IPS DF 6.9 (cell line): ENCODE measurements around the gene DBP.
A peak's percentile ranks its signal among the peaks of the same experiment; 100 is the strongest.

Source experiments
- DNase-seq: peaks from one replicate; pipeline ENCODE4 v3.0.0-alpha.2; 2013; ENCODE audit warnings: low read depth, low spot score
- H3K27ac ChIP-seq: one replicate; pipeline ENCODE4 v1.5.1; 2013; ENCODE audit warnings: low read length, control low read depth
- H3K27me3 ChIP-seq: 2 replicates; pipeline ENCODE4 v1.6.1; 2013; ENCODE audit warnings: mild to moderate bottlenecking, low read length; ENCODE audit not compliant: control insufficient read depth, insufficient read depth
- H3K36me3 ChIP-seq: 2 replicates; pipeline ENCODE4 v1.6.1; 2013; ENCODE audit warnings: low read length; ENCODE audit not compliant: control insufficient read depth, insufficient read depth
- H3K4me1 ChIP-seq: 2 replicates; pipeline ENCODE4 v1.6.1; 2013; ENCODE audit warnings: low read length; ENCODE audit not compliant: control insufficient read depth, insufficient read depth
- H3K4me3 ChIP-seq: 2 replicates; pipeline ENCODE4 v1.5.1; 2013; ENCODE audit warnings: mild to moderate bottlenecking, low read length
- H3K9me3 ChIP-seq: 2 replicates; pipeline ENCODE4 v1.6.1; 2013; ENCODE audit warnings: low read length, inconsistent platforms; ENCODE audit not compliant: control insufficient read depth, insufficient read depth
- WGBS: extraction: QIAGEN DNeasy Blood & Tissue Kit; methylation state at CpG from one replicate; pipeline ENCODE4 v1.1.7; 2013; ENCODE audit warnings: mixed read lengths, missing lambda C conversion rate; ENCODE audit not compliant: insufficient read length, insufficient coverage; 5-methylcytosine and 5-hydroxymethylcytosine counted together

The DBP gene

GRCh38 chr19:48642862-48643261 is 5.7 kb upstream of the DBP start:
- no CpG with 5 or more reads among the region's 5 CpGs for whole genome bisulfite sequencing
- H3K27ac ChIP-seq: no peak overlapping the region
- H3K4me1 ChIP-seq: peaks cover 10% of the 10 kb centered on the region; the same call in 1 of the 2 replicates
- no peaks in the 10 kb centered on the region for H3K36me3 ChIP-seq
- no peaks in the 10 kb centered on the region for H3K27me3 ChIP-seq
- no peaks in the 10 kb centered on the region for H3K9me3 ChIP-seq
- DNase-seq: no peak
- H3K4me3 ChIP-seq: no peak overlapping the region

GRCh38 chr19:48641850-48642249 is 4.7 kb upstream of the DBP start:
- DNase-seq: no peak
- no peak overlapping the region for H3K4me3 ChIP-seq
- H3K36me3 ChIP-seq: no peaks in the 10 kb centered on the region
- no CpG with 5 or more reads among the region's 2 CpGs for WGBS
- no peak overlapping the region for H3K27ac ChIP-seq
- peaks cover 10% of the 10 kb centered on the region; the same call in 1 of the 2 replicates for H3K4me1 ChIP-seq
- H3K9me3 ChIP-seq: no peaks in the 10 kb centered on the region
- H3K27me3 ChIP-seq: no peaks in the 10 kb centered on the region

- H3K4me3 ChIP-seq: no peak overlapping the region
- no peaks in the 10 kb centered on the region for H3K9me3 ChIP-seq
- WGBS: no CpG with 5 or more reads among the region's 33 CpGs
- no peaks in the 10 kb centered on the region for H3K36me3 ChIP-seq
- no peaks in the 10 kb centered on the region; the same call in 1 of the 2 replicates for H3K27me3 ChIP-seq
- no peak overlapping the region for H3K27ac ChIP-seq
- peaks cover 10% of the 10 kb centered on the region; the same call in 1 of the 2 replicates for H3K4me1 ChIP-seq
- no peak for DNase-seq
Observed at GRCh38 chr19:48639483-48640375, 2.5 kb upstream of the DBP start.

- DNase-seq: no peak
- peaks cover 13% of the 10 kb centered on the region; the same call in 1 of the 2 replicates for H3K4me1 ChIP-seq
- H3K27me3 ChIP-seq: no peaks in the 10 kb centered on the region; the same call in 1 of the 2 replicates
- no peaks in the 10 kb centered on the region for H3K9me3 ChIP-seq
- no CpG with 5 or more reads among the region's 16 CpGs for WGBS
- H3K4me3 ChIP-seq: no peak overlapping the region
- H3K27ac ChIP-seq: no peak overlapping the region
- H3K36me3 ChIP-seq: no peaks in the 10 kb centered on the region
Observed at GRCh38 chr19:48638831-48639381, 1.7 kb upstream of the DBP start.

- H3K27ac ChIP-seq: no peak overlapping the region
- DNase-seq: no peak
- H3K36me3 ChIP-seq: no peaks in the 10 kb centered on the region
- no peaks in the 10 kb centered on the region; the same call in 1 of the 2 replicates for H3K27me3 ChIP-seq
- peaks cover 13% of the 10 kb centered on the region; the same call in 1 of the 2 replicates for H3K4me1 ChIP-seq
- H3K4me3 ChIP-seq: peak overlapping the region; percentile 18; the same call in 1 of the 2 replicates
- no peaks in the 10 kb centered on the region for H3K9me3 ChIP-seq
- no CpG with 5 or more reads among the region's 29 CpGs for WGBS
Observed at GRCh38 chr19:48637948-48638830, 1.0 kb upstream of the DBP start.

GRCh38 chr19:48637449-48637947 is 319 bp upstream of the DBP start:
- no peaks in the 10 kb centered on the region for H3K9me3 ChIP-seq
- no peaks in the 10 kb centered on the region; the same call in 1 of the 2 replicates for H3K27me3 ChIP-seq
- H3K27ac ChIP-seq: no peak overlapping the region
- no CpG with 5 or more reads among the region's 38 CpGs for WGBS
- peak overlapping the region; percentile 58; the same call in 1 of the 2 replicates for H3K4me3 ChIP-seq
- H3K36me3 ChIP-seq: no peaks in the 10 kb centered on the region
- peaks cover 13% of the 10 kb centered on the region; the same call in 1 of the 2 replicates for H3K4me1 ChIP-seq
- DNase-seq: peak; percentile 97

GRCh38 chr19:48635966-48636858 is 967 bp downstream of the DBP start:
- WGBS: no CpG with 5 or more reads among the region's 35 CpGs
- Histone ChIP-seq H3K9me3 (no peaks in the 10 kb centered on the region), H3K36me3 (no peaks in the 10 kb centered on the region), H3K4me1 (peaks cover 14% of the 10 kb centered on the region; the same call in 1 of the 2 replicates), H3K27ac (no peak overlapping the region), H3K4me3 (peak overlapping the region; percentile 58), H3K27me3 (no peaks in the 10 kb centered on the region; the same call in 1 of the 2 replicates)
- DNase-seq: no peak

GRCh38 chr19:48635263-48635965 is 1.8 kb downstream of the DBP start:
- WGBS: no CpG with 5 or more reads among the region's 67 CpGs
- Histone ChIP-seq H3K9me3 (no peaks in the 10 kb centered on the region), H3K27ac (no peak overlapping the region), H3K36me3 (no peaks in the 10 kb centered on the region), H3K4me3 (peak overlapping the region; percentile 58), H3K4me1 (peaks cover 16% of the 10 kb centered on the region; the same call in 1 of the 2 replicates), H3K27me3 (no peaks in the 10 kb centered on the region; the same call in 1 of the 2 replicates)
- DNase-seq: no peak
